Thoracic aorta (tissue), 2 donors: ENCODE data around the gene FOXP2. TPM values are rescaled to one million over a fixed set of nuclear protein-coding genes. Genes with fewer than 3 reads are reported as not detected.
A peak's percentile ranks its signal among the peaks of the same experiment; 100 is the strongest.

ENCODE experiments used
- ATAC-seq: fragments of 150-250 bp; one replicate; pipeline ENCODE4 v1.8.0; 2017; ENCODE audit warnings: low read depth; ENCODE audit not compliant: insufficient number of reproducible peaks, low FRiP score
- DNase-seq: peaks from one replicate; pipeline ENCODE4 v3.0.0-alpha.2; 2020; ENCODE audit warnings: low spot score
- H3K27ac ChIP-seq, 2 donors: fragments of 200-600 bp; sonication (generic); 1 replicate in 1 of 2; 2 replicates in 1 of 2; pipeline ENCODE4 v1.5.1; 2016; ENCODE audit warnings: mild to moderate bottlenecking in 2 of 2, moderate library complexity in 2 of 2
- H3K27me3 ChIP-seq: fragments of 200-600 bp; sonication (generic); replicated peaks from 2 replicates; pipeline ENCODE4 v1.6.0; 2016; ENCODE audit warnings: mild to moderate bottlenecking; ENCODE audit not compliant: insufficient read depth
- H3K36me3 ChIP-seq: fragments of 200-600 bp; sonication (generic); one replicate; pipeline ENCODE4 v1.5.1; 2016
- H3K4me1 ChIP-seq, 2 donors: fragments of 200-600 bp; sonication (generic); 1 replicate in 1 of 2; 2 replicates in 1 of 2; pipeline versions ENCODE4 v1.5.1 to v1.6.0; 2016; ENCODE audit warnings: low read depth in 2 of 2, mild to moderate bottlenecking in 1 of 2; ENCODE audit not compliant: control insufficient read depth in 1 of 2
- H3K4me3 ChIP-seq: fragments of 200-600 bp; sonication (generic); 2 replicates; pipeline ENCODE4 v1.5.1; 2016; ENCODE audit warnings: mild to moderate bottlenecking
- H3K9me3 ChIP-seq: fragments of 200-600 bp; sonication (generic); 2 replicates; pipeline ENCODE4 v1.5.1; 2016
- total RNA-seq, 2 donors: library from RNA; depleted of rRNA; stranded (reverse); fragments of >200 nt; gene quantifications; one replicate each; pipeline versions ENCODE4 v1.1.0 to v1.2.3, GENCODE V29; 2016
- TF ChIP-seq, protein P1 (sequence below): fragments of 200-600 bp; sonication (generic); IDR thresholded peaks from one replicate; pipeline ENCODE4 v1.5.1; 2019; ENCODE audit warnings: antibody characterized with exemption

Gene FOXP2
- total RNA-seq: 10 to 100 TPM; 16.7 to 17.6 TPM

DNA sequence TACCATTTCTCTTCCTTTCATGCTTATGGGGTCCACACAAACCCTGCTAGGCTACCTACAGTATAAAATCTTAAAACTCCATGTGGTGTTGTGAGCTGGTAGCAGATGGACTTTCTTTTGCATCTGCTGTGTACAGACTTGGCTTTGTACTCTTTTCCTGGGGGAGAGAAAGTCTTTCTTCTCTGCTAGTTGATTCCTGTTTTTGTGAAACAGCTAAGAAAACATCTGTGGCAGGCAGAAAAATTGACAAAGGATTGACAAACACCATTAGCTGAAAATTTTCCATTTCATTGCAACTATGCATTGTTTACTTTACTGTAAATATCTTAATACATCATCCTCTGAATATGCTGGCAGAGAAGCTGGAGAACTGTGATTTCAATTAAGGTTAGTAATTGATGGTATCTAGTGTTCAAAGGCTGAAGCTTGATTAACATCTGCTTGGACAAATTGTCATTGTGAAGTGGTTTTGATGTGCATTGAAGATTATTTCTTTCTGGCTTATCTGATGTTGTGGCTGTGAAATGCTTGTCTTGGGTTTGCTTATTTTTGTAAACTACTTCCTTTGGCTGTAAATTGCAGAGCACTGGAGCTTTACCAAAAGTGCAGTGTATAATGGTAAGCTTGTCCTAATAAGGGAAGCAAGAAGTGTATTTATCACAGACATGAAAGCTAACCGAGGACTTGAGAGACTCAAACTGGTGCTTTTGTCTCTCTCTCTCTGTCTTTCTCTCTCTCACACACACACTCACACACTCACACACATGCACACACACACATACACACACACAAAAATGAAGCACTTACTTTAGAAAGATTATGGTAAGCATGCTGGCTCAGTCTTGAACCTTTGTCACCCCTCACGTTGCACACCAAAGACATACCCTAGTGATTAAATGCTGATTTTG, at the start of gene FOXP2:
TSS of gene FOXP2 (plus strand) at position 660 of the 908 bp plus-strand sequence. CDS start 11,697 bp downstream, outside the sequence.
- Histone ChIP-seq H3K27me3 (no peaks in the 10 kb centered on the region), H3K9me3 (no peaks in the 10 kb centered on the region), H3K4me1 (peaks cover 3 to 28% of the 10 kb centered on the region in 2 donors), H3K27ac (peak within 1 kb of the TSS; percentile 45 to 59), H3K4me3 (peak within 1 kb of the TSS; percentile 69), H3K36me3 (no peaks in the 10 kb centered on the region)
- no peak for DNase-seq
- TF ChIP-seq, protein P1, sequence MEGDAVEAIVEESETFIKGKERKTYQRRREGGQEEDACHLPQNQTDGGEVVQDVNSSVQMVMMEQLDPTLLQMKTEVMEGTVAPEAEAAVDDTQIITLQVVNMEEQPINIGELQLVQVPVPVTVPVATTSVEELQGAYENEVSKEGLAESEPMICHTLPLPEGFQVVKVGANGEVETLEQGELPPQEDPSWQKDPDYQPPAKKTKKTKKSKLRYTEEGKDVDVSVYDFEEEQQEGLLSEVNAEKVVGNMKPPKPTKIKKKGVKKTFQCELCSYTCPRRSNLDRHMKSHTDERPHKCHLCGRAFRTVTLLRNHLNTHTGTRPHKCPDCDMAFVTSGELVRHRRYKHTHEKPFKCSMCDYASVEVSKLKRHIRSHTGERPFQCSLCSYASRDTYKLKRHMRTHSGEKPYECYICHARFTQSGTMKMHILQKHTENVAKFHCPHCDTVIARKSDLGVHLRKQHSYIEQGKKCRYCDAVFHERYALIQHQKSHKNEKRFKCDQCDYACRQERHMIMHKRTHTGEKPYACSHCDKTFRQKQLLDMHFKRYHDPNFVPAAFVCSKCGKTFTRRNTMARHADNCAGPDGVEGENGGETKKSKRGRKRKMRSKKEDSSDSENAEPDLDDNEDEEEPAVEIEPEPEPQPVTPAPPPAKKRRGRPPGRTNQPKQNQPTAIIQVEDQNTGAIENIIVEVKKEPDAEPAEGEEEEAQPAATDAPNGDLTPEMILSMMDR: no peak
- no peak for ATAC-seq

DNA sequence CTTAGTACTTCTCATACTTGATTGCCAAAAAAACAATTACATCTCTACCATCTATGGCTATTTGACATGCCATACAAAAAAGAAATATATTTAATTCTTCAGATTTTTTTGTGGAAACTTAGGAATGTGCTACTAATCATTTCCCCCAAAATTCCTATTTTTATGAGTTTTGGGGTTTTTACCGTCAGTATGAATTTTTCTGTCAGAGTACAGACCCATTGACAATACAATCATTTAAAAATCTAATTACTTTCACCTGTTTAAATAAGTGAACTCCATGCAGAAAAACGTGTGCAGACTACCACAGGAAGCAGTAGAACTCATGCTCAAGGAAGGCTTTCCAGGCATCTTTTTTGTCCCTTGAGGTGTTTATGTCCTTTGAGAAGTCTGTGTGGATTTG, 48.8 kb upstream of the FOXP2 start:
- H3K9me3 ChIP-seq: no peaks in the 10 kb centered on the region
- ATAC-seq (no peak), DNase-seq (no peak)
- H3K27ac ChIP-seq: no peak overlapping the region
- no peak overlapping the region for H3K4me3 ChIP-seq
- TF ChIP-seq, protein P1: no peak
- H3K27me3 ChIP-seq: no peaks in the 10 kb centered on the region
- peaks cover 0 to 7% of the 10 kb centered on the region in 2 donors for H3K4me1 ChIP-seq
- no peaks in the 10 kb centered on the region for H3K36me3 ChIP-seq

DNA sequence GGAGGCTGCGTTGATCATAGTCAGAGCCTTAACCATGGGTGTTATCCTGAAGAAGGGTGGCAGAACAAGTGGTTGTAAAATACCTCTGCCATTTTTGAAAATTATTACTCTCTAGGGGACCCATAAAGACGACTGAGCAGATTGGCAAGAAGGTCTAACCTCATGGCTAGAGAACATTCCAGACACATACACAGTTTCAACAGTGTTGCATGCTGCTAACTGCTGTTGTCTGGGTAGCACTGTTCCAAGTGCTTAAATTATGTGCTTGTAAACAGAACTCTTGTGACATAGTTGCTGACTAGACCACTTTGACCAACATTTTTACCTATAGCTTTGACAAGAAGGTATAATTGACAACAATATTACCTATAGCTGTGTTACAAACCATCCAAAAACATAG, 46.1 kb upstream of the FOXP2 start:
- TF ChIP-seq, protein P1: no peak
- DNase-seq (no peak), ATAC-seq (no peak)
- no peak overlapping the region for H3K4me3 ChIP-seq
- H3K9me3 ChIP-seq: no peaks in the 10 kb centered on the region
- no peaks in the 10 kb centered on the region for H3K27me3 ChIP-seq
- H3K36me3 ChIP-seq: no peaks in the 10 kb centered on the region
- no peaks in the 10 kb centered on the region for H3K4me1 ChIP-seq
- no peak overlapping the region for H3K27ac ChIP-seq

DNA sequence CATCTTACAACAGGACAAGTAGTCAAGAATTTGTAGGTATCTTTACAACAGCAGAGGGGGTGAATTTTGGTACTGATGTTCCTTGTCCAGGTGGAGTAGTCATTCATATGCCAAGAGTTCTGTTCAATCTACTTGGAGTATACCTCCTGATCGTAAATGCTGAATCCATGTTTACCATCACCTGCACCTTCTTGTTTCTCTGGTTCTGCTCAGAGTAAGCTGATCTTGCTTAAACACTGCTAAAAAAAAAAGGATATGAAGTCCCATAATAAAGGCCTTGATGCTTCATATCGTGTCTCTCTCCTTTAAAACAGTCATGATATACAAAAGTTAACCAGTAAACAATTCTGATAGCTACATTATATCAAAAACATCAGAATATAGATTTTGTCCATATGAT, 45.3 kb upstream of the FOXP2 start:
- no peak overlapping the region for H3K4me3 ChIP-seq
- H3K4me1 ChIP-seq: no peaks in the 10 kb centered on the region
- no peaks in the 10 kb centered on the region for H3K27me3 ChIP-seq
- no peak for DNase-seq
- no peaks in the 10 kb centered on the region for H3K9me3 ChIP-seq
- TF ChIP-seq, protein P1: no peak
- ATAC-seq: no peak
- H3K27ac ChIP-seq: no peak overlapping the region
- H3K36me3 ChIP-seq: no peaks in the 10 kb centered on the region

DNA sequence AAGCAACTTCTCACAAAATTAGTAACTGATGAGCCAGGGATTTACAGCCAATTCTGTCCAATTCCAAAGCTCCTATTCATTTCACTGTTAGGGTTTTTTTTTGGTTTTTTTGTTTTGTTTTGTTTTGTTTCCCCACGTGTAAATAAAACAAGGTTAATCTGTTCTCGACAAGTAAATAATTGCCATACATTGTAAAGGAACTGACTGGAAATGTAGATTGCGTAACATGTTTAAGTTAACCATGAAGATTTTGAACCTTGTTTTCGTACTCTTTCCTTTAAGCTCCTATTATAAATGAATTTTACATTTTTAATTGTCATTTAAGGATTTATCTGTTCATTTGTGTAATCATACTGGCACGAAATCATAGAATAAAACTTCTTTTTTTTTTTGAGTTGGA, 42.0 kb upstream of the FOXP2 start:
- no peak overlapping the region for H3K27ac ChIP-seq
- DNase-seq (no peak), ATAC-seq (no peak)
- no peaks in the 10 kb centered on the region for H3K4me1 ChIP-seq
- no peaks in the 10 kb centered on the region for H3K9me3 ChIP-seq
- H3K36me3 ChIP-seq: no peaks in the 10 kb centered on the region
- no peak overlapping the region for H3K4me3 ChIP-seq
- TF ChIP-seq, protein P1: no peak
- no peaks in the 10 kb centered on the region for H3K27me3 ChIP-seq
